A549 (cell line): ENCODE measurements around the gene CITED4.

ENCODE experiments used
- CBX2 ChIP-seq: fragments of 200-600 bp; sonication (generic); IDR thresholded peaks from 2 replicates; pipeline ENCODE4 v1.6.1; 2016; ENCODE audit warnings: low read depth, mild to moderate bottlenecking, borderline replicate concordance
- CEBPB ChIP-seq, 2 experiments: fragments of >200 bp in 1 of 2; sonication (Bioruptor Twin) in 1 of 2; formaldehyde crosslinking in 1 of 2; IDR thresholded peaks; 2 replicates each; pipeline ENCODE4 v1.6.1; 2012 to 2016
- CHD4 ChIP-seq: fragments of 200-600 bp; sonication (generic); IDR thresholded peaks from 2 replicates; pipeline ENCODE4 v1.6.1; 2016; ENCODE audit warnings: antibody characterized with exemption, mild to moderate bottlenecking, borderline replicate concordance
- CTCF ChIP-seq: fragments of >200 bp; sonication (Bioruptor Twin); formaldehyde crosslinking; IDR thresholded peaks from 3 replicates; pipeline ENCODE4 v1.5.1; 2016
- ELK1 ChIP-seq: fragments of 150-350 bp; IDR thresholded peaks from 2 replicates; pipeline ENCODE4 v1.6.1; 2014; ENCODE audit warnings: low read depth, mild to moderate bottlenecking, low read length
- FOSB ChIP-seq: fragments of 250-450 bp; sonication (Bioruptor Pico); IDR thresholded peaks from 2 replicates; pipeline ENCODE4 v1.5.0; 2020; ENCODE audit warnings: mild to moderate bottlenecking, moderate library complexity
- FOSL2 ChIP-seq, 2 experiments: fragments of 450-650 bp in 1 of 2; fragments of >200 bp in 1 of 2; sonication (Bioruptor Twin) in 1 of 2; formaldehyde crosslinking; IDR thresholded peaks; 2 replicates each; pipeline versions ENCODE4 v1.5.0 to v1.6.1; 2016 to 2020; ENCODE audit warnings: mild to moderate bottlenecking in 1 of 2, moderate library complexity in 1 of 2
- HMGXB4 ChIP-seq: fragments of 250-450 bp; sonication (Bioruptor Pico); IDR thresholded peaks from 2 replicates; pipeline ENCODE4 v1.5.0; 2021; ENCODE audit warnings: mild to moderate bottlenecking, moderate library complexity, borderline replicate concordance
- POLR2A ChIP-seq: IDR thresholded peaks from 2 replicates; pipeline ENCODE4 v1.6.1; 2012; ENCODE audit warnings: mild to moderate bottlenecking, low read length
- TFCP2L1 ChIP-seq: fragments of 250-450 bp; sonication (Bioruptor Pico); IDR thresholded peaks from 2 replicates; pipeline ENCODE4 v1.5.0; 2021; ENCODE audit warnings: mild to moderate bottlenecking
- TF ChIP-seq, protein P1 (sequence below): fragments of 450-650 bp; IDR thresholded peaks from 2 replicates; pipeline ENCODE4 v1.6.1; 2014; ENCODE audit warnings: antibody characterized with exemption
- TF ChIP-seq, protein P2 (sequence below): fragments of 200-600 bp; sonication (generic); IDR thresholded peaks from 2 replicates; pipeline ENCODE4 v1.6.1; 2016; ENCODE audit warnings: antibody characterized with exemption, mild to moderate bottlenecking, moderate library complexity
- TF ChIP-seq, protein P3 (sequence below): IDR thresholded peaks from 2 replicates; pipeline ENCODE4 v1.6.1; 2012

DNA sequence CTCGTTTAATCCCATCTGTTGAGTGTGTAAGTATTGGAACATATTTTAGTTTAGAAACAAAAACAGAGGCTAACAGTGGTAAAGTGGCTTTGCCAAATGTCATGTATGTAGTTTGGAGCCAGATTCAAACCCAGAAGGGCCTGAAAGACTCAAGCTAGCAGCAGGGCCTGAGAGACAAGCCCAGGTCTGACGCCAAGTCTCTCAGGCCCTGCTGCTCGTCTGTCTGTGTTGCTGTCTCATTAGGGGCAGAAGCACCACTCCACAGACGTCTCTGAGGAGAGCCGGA lies 8.3 kb downstream of the CITED4 start:
- TF ChIP-seq CTCF (no peak), FOSB (CRISPR knock-in tag) (no peak), TFCP2L1 (CRISPR knock-in tag) (no peak), POLR2A (no peak), CHD4 (no peak), ELK1 (no peak), FOSL2 (IDR thresholded peaks at IDR 0.05) (no peak), FOSL2 (CRISPR knock-in tag; IDR thresholded peaks at IDR 0.05) (no peak), CEBPB (IDR thresholded peaks at IDR 0.05) (no peak), HMGXB4 (CRISPR knock-in tag) (no peak), CBX2 (no peak)
- TF ChIP-seq, protein P1, sequence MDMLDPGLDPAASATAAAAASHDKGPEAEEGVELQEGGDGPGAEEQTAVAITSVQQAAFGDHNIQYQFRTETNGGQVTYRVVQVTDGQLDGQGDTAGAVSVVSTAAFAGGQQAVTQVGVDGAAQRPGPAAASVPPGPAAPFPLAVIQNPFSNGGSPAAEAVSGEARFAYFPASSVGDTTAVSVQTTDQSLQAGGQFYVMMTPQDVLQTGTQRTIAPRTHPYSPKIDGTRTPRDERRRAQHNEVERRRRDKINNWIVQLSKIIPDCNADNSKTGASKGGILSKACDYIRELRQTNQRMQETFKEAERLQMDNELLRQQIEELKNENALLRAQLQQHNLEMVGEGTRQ, result no peak
- TF ChIP-seq, protein P2, sequence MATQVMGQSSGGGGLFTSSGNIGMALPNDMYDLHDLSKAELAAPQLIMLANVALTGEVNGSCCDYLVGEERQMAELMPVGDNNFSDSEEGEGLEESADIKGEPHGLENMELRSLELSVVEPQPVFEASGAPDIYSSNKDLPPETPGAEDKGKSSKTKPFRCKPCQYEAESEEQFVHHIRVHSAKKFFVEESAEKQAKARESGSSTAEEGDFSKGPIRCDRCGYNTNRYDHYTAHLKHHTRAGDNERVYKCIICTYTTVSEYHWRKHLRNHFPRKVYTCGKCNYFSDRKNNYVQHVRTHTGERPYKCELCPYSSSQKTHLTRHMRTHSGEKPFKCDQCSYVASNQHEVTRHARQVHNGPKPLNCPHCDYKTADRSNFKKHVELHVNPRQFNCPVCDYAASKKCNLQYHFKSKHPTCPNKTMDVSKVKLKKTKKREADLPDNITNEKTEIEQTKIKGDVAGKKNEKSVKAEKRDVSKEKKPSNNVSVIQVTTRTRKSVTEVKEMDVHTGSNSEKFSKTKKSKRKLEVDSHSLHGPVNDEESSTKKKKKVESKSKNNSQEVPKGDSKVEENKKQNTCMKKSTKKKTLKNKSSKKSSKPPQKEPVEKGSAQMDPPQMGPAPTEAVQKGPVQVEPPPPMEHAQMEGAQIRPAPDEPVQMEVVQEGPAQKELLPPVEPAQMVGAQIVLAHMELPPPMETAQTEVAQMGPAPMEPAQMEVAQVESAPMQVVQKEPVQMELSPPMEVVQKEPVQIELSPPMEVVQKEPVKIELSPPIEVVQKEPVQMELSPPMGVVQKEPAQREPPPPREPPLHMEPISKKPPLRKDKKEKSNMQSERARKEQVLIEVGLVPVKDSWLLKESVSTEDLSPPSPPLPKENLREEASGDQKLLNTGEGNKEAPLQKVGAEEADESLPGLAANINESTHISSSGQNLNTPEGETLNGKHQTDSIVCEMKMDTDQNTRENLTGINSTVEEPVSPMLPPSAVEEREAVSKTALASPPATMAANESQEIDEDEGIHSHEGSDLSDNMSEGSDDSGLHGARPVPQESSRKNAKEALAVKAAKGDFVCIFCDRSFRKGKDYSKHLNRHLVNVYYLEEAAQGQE, result no peak
- TF ChIP-seq, protein P3, sequence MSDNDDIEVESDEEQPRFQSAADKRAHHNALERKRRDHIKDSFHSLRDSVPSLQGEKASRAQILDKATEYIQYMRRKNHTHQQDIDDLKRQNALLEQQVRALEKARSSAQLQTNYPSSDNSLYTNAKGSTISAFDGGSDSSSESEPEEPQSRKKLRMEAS, result no peak
